ENCODE data around the gene HVCN1. TPM values are rescaled to one million over a fixed set of nuclear protein-coding genes. Genes with fewer than 3 reads are reported as not detected.

The HVCN1 gene
- total RNA-seq, 1 experiment from 2014 or later = 2.2 TPM

- DNase-seq (no peak), ATAC-seq (no peak)
- Histone ChIP-seq H3K36me3 (ENCODE audit: low read depth, low read length) (no peaks in the 10 kb centered on the region), H3K4me1 (ENCODE audit: insufficient read depth, low read length) (no peaks in the 10 kb centered on the region), H2AFZ (ENCODE audit: low read length) (no peak overlapping the region), H3K4me3 (ENCODE audit: low read length) (no peak overlapping the region), H4K20me1 (ENCODE audit: low read length) (no peaks in the 10 kb centered on the region), H3K27ac (ENCODE audit: low read length) (no peak overlapping the region), H3K4me2 (ENCODE audit: low read length) (no peak overlapping the region), H3K79me2 (ENCODE audit: low read length) (no peaks in the 10 kb centered on the region), H3K27me3 (ENCODE audit: low read length) (no peaks in the 10 kb centered on the region), H3K9me3 (ENCODE audit: low read length) (no peaks in the 10 kb centered on the region), H3F3A (ENCODE audit: low read length, unreplicated experiment) (no peaks in the 10 kb centered on the region), H3K9ac (ENCODE audit: low read length) (no peak overlapping the region), H3K9me2 (replicated peaks; ENCODE audit: low read length) (no peaks in the 10 kb centered on the region)
- no peak for TF ChIP-seq EZH2phosphoT487 (IDR thresholded peaks at IDR 0.05; ENCODE audit: borderline replicate concordance, low read length)
- no peak for TF ChIP-seq CTCF (conservative IDR thresholded peaks at IDR 0.05; ENCODE audit: low read depth, low read length)
- no peak for TF ChIP-seq EZH2 (IDR thresholded peaks at IDR 0.05; ENCODE audit: low read length, unreplicated experiment)
- POLR2A ChIA-PET (ENCODE audit: unreplicated experiment) = no interaction called here
- intact Hi-C loops (cut with micrococcal nuclease) = no loop called here
- CTCF ChIA-PET = no interaction called here
- BruUV-seq (replicated peaks) = no TSS peak
These were observed 41.3 kb downstream of the HVCN1 start for GRCh38 chr12:110647631-110648040.

- TF ChIP-seq EZH2 (IDR thresholded peaks at IDR 0.05; ENCODE audit: low read length, unreplicated experiment) (no peak), CTCF (conservative IDR thresholded peaks at IDR 0.05; ENCODE audit: low read depth, low read length) (no peak), EZH2phosphoT487 (IDR thresholded peaks at IDR 0.05; ENCODE audit: borderline replicate concordance, low read length) (no peak)
- no peak for ATAC-seq
- CTCF ChIA-PET = no interaction called here
These were observed 47.4 kb downstream of the HVCN1 start for GRCh38 chr12:110641521-110641920.

GRCh38 chr12:110640275-110641025, 48.5 kb downstream of the HVCN1 start:
- Histone ChIP-seq H3K4me3 (ENCODE audit: low read length) (no peak overlapping the region), H4K20me1 (ENCODE audit: low read length) (no peaks in the 10 kb centered on the region), H3K9me3 (ENCODE audit: low read length) (no peaks in the 10 kb centered on the region), H3K4me1 (ENCODE audit: insufficient read depth, low read length) (peaks cover 11% of the 10 kb centered on the region), H3F3A (ENCODE audit: low read length, unreplicated experiment) (no peaks in the 10 kb centered on the region), H3K9ac (ENCODE audit: low read length) (no peak overlapping the region), H3K27ac (ENCODE audit: low read length) (no peak overlapping the region), H3K27me3 (ENCODE audit: low read length) (no peaks in the 10 kb centered on the region), H3K9me2 (replicated peaks; ENCODE audit: low read length) (no peaks in the 10 kb centered on the region), H2AFZ (ENCODE audit: low read length) (no peak overlapping the region), H3K79me2 (ENCODE audit: low read length) (no peaks in the 10 kb centered on the region), H3K4me2 (ENCODE audit: low read length) (no peak overlapping the region), H3K36me3 (ENCODE audit: low read depth, low read length) (no peaks in the 10 kb centered on the region)
- TF ChIP-seq EZH2 (IDR thresholded peaks at IDR 0.05; ENCODE audit: low read length, unreplicated experiment) = no peak
- no peak for TF ChIP-seq CTCF (conservative IDR thresholded peaks at IDR 0.05; ENCODE audit: low read depth, low read length)
- TF ChIP-seq EZH2phosphoT487 (IDR thresholded peaks at IDR 0.05; ENCODE audit: borderline replicate concordance, low read length) = no peak
- ATAC-seq = no peak
- CTCF ChIA-PET = no interaction called here
- intact Hi-C loops (cut with micrococcal nuclease) = no loop called here
- DNase-seq = no peak
- POLR2A ChIA-PET (ENCODE audit: unreplicated experiment) = interaction anchor here (0.6 kb wide), 1 partner anchor 672 kb away, joined by 3 read pairs; no protein-coding TSS in a partner anchor
- BruUV-seq (replicated peaks) = no TSS peak

More at GRCh38 chr12:110641521-110641920, 47.4 kb downstream of the HVCN1 start:
- Histone ChIP-seq H3K9ac (ENCODE audit: low read length) (no peak overlapping the region), H3K4me1 (ENCODE audit: insufficient read depth, low read length) (peaks cover 11% of the 10 kb centered on the region), H3F3A (ENCODE audit: low read length, unreplicated experiment) (no peaks in the 10 kb centered on the region), H3K36me3 (ENCODE audit: low read depth, low read length) (no peaks in the 10 kb centered on the region), H3K27ac (ENCODE audit: low read length) (no peak overlapping the region), H3K4me2 (ENCODE audit: low read length) (no peak overlapping the region), H3K9me2 (replicated peaks; ENCODE audit: low read length) (no peaks in the 10 kb centered on the region), H3K4me3 (ENCODE audit: low read length) (no peak overlapping the region), H3K27me3 (ENCODE audit: low read length) (no peaks in the 10 kb centered on the region), H2AFZ (ENCODE audit: low read length) (no peak overlapping the region), H4K20me1 (ENCODE audit: low read length) (no peaks in the 10 kb centered on the region), H3K9me3 (ENCODE audit: low read length) (no peaks in the 10 kb centered on the region), H3K79me2 (ENCODE audit: low read length) (no peaks in the 10 kb centered on the region)
- intact Hi-C loops (cut with micrococcal nuclease) = no loop called here
- no TSS peak for BruUV-seq (replicated peaks)
- POLR2A ChIA-PET (ENCODE audit: unreplicated experiment) = no interaction called here
- DNase-seq = no peak
